Measurements from ENCODE around the gene CACNA1B.

The CACNA1B gene

DNA sequence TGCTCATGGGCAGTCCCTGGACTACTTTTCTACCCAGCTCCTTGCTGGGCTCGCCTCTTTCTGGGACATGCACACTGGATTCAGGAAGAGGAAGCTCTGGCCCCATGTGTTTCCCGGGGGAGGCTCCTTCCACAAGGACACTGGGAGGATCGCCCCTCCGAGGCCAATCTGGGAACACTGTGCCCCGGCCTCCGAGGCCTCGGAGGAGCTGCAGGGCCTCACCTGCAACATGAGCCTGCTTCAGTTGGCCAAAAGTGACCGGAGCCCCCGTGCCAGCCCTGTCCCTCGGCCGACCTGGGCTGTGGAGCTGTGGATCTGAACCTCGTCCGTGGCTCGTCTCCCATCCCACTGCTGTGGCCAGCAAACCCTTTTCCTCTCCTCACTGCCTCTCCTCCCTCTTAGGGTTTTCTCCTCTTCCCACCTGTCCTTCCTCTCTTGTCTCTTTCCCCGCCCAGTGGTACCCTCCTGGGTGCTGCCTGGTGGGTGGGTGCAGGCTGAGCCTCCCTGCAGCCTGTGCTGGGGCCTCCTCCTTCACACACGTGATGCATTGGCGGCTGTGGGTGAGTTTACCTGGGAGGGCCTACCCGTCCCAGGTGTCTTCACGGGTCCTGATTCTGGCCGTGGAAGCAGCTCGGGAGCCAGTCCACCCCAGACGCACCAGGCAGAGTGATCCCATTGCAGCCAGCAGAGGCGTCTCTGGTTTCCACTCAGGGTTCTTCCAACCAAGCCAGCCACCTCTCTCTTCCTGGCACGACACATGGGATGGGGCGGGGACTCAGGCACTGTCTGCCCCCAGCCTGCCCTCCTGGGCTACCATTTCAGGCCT, 241.8 kb downstream of the CACNA1B start:
- H3F3A ChIP-seq (ENCODE audit: insufficient read depth, low read length): no peaks in the 10 kb centered on the region
- DNase-seq: no peak
- no peaks in the 10 kb centered on the region for H3K4me1 ChIP-seq (ENCODE audit: low read length)
- no peak overlapping the region for H3K4me2 ChIP-seq (ENCODE audit: low read depth, low read length)
- H3K27me3 ChIP-seq (replicated peaks; ENCODE audit: insufficient read depth, low read length): peaks cover 93% of the 10 kb centered on the region
- H3K79me2 ChIP-seq (ENCODE audit: low read length): no peaks in the 10 kb centered on the region
- no peak overlapping the region for H3K9ac ChIP-seq (ENCODE audit: low read length)
- no peak overlapping the region for H3K4me3 ChIP-seq (ENCODE audit: low read length)
- no peak overlapping the region for H2AFZ ChIP-seq (ENCODE audit: low read length)
- no peaks in the 10 kb centered on the region for H3K9me3 ChIP-seq (replicated peaks; ENCODE audit: insufficient read depth, low read length)
- TF ChIP-seq EZH2 (optimal IDR thresholded peaks at IDR 0.05; ENCODE audit: low read depth, low read length): no peak
- no peak for TF ChIP-seq EZH2phosphoT487 (IDR thresholded peaks at IDR 0.05; ENCODE audit: low read length)
- TF ChIP-seq, protein P1, sequence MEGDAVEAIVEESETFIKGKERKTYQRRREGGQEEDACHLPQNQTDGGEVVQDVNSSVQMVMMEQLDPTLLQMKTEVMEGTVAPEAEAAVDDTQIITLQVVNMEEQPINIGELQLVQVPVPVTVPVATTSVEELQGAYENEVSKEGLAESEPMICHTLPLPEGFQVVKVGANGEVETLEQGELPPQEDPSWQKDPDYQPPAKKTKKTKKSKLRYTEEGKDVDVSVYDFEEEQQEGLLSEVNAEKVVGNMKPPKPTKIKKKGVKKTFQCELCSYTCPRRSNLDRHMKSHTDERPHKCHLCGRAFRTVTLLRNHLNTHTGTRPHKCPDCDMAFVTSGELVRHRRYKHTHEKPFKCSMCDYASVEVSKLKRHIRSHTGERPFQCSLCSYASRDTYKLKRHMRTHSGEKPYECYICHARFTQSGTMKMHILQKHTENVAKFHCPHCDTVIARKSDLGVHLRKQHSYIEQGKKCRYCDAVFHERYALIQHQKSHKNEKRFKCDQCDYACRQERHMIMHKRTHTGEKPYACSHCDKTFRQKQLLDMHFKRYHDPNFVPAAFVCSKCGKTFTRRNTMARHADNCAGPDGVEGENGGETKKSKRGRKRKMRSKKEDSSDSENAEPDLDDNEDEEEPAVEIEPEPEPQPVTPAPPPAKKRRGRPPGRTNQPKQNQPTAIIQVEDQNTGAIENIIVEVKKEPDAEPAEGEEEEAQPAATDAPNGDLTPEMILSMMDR (IDR thresholded peaks at IDR 0.05; ENCODE audit: low read length): no peak
- no peaks in the 10 kb centered on the region for H3K9me2 ChIP-seq (replicated peaks; ENCODE audit: insufficient read depth, low read length)
- no peak overlapping the region for H3K27ac ChIP-seq (ENCODE audit: low read length)
- no peaks in the 10 kb centered on the region for H3K36me3 ChIP-seq (replicated peaks; ENCODE audit: insufficient read depth, low read length)
- H4K20me1 ChIP-seq (ENCODE audit: insufficient read depth, low read length): no peaks in the 10 kb centered on the region

DNA sequence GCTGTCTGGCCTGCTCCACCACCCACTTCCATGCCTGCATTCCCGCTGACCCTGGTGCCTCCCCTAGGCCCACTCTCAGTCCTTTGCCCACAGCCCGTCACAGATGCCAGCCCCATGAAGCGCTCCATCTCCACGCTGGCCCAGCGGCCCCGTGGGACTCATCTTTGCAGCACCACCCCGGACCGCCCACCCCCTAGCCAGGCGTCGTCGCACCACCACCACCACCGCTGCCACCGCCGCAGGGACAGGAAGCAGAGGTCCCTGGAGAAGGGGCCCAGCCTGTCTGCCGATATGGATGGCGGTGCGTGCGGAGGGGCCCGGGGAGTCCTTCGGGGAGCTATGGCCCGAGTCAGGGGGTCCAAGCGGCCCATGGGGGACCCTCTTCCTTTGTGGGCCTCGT, 242.5 kb downstream of the CACNA1B start:
- Histone ChIP-seq H3K27ac (ENCODE audit: low read length) (no peak overlapping the region), H3K79me2 (ENCODE audit: low read length) (no peaks in the 10 kb centered on the region), H3K9ac (ENCODE audit: low read length) (no peak overlapping the region), H3K36me3 (replicated peaks; ENCODE audit: insufficient read depth, low read length) (no peaks in the 10 kb centered on the region), H3K9me2 (replicated peaks; ENCODE audit: insufficient read depth, low read length) (no peaks in the 10 kb centered on the region), H3K9me3 (replicated peaks; ENCODE audit: insufficient read depth, low read length) (no peaks in the 10 kb centered on the region), H3K4me1 (ENCODE audit: low read length) (no peaks in the 10 kb centered on the region), H4K20me1 (ENCODE audit: insufficient read depth, low read length) (no peaks in the 10 kb centered on the region), H3F3A (ENCODE audit: insufficient read depth, low read length) (no peaks in the 10 kb centered on the region), H2AFZ (ENCODE audit: low read length) (no peak overlapping the region), H3K27me3 (replicated peaks; ENCODE audit: insufficient read depth, low read length) (peaks cover 87% of the 10 kb centered on the region), H3K4me2 (ENCODE audit: low read depth, low read length) (no peak overlapping the region), H3K4me3 (ENCODE audit: low read length) (no peak overlapping the region)
- TF ChIP-seq EZH2phosphoT487 (IDR thresholded peaks at IDR 0.05; ENCODE audit: low read length): no peak
- TF ChIP-seq EZH2 (optimal IDR thresholded peaks at IDR 0.05; ENCODE audit: low read depth, low read length): no peak
- TF ChIP-seq, protein P1 (IDR thresholded peaks at IDR 0.05; ENCODE audit: low read length): no peak
- no peak for DNase-seq

DNA sequence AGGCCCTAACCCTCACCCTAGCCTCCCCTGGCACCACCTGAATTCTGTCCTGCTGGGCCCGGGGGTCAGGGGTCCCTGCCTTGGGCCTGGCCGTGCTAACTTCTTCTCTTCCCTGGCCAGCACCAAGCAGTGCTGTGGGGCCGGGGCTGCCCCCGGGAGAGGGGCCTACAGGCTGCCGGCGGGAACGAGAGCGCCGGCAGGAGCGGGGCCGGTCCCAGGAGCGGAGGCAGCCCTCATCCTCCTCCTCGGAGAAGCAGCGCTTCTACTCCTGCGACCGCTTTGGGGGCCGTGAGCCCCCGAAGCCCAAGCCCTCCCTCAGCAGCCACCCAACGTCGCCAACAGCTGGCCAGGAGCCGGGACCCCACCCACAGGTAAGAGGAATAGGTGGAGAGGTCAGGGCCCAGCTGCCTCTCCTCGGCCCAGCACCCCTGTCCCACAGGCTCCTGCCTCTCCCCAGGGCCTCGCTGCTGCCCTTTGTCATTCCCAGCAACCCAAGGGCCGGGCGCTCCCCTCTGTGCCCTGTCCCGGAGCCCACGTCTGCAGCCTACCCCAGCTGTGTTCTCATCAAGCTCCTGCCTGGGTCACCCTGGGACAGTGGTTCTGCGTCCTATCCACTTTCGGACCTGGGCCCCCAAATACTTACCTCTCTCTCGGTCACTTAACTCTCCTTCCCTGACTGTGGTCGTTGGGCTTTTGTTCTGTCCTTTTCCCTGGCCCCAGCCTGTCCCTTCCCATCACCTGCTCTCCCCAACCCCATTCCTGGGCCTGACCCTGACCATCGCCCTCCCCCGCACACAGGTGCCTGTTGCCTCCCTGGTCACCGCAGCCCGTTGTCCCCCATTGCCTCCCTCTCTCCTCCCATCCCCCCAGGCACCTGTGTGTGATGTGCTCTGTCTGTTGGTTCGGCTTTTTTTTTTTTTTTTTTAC, 243.2 kb downstream of the CACNA1B start:
- Histone ChIP-seq H3K36me3 (replicated peaks; ENCODE audit: insufficient read depth, low read length) (no peaks in the 10 kb centered on the region), H3K27ac (ENCODE audit: low read length) (no peak overlapping the region), H3K9me2 (replicated peaks; ENCODE audit: insufficient read depth, low read length) (no peaks in the 10 kb centered on the region), H2AFZ (ENCODE audit: low read length) (no peak overlapping the region), H3K27me3 (replicated peaks; ENCODE audit: insufficient read depth, low read length) (peaks cover 80% of the 10 kb centered on the region), H3K4me3 (ENCODE audit: low read length) (no peak overlapping the region), H3K79me2 (ENCODE audit: low read length) (no peaks in the 10 kb centered on the region), H3K4me1 (ENCODE audit: low read length) (no peaks in the 10 kb centered on the region), H4K20me1 (ENCODE audit: insufficient read depth, low read length) (no peaks in the 10 kb centered on the region), H3K9me3 (replicated peaks; ENCODE audit: insufficient read depth, low read length) (no peaks in the 10 kb centered on the region), H3F3A (ENCODE audit: insufficient read depth, low read length) (no peaks in the 10 kb centered on the region), H3K9ac (ENCODE audit: low read length) (no peak overlapping the region), H3K4me2 (ENCODE audit: low read depth, low read length) (no peak overlapping the region)
- TF ChIP-seq EZH2 (optimal IDR thresholded peaks at IDR 0.05; ENCODE audit: low read depth, low read length) (no peak), EZH2phosphoT487 (IDR thresholded peaks at IDR 0.05; ENCODE audit: low read length) (no peak)
- TF ChIP-seq, protein P1 (IDR thresholded peaks at IDR 0.05; ENCODE audit: low read length): no peak
- no peak for DNase-seq
